NT2/D1 (cell line): ENCODE measurements around the gene RPS23.

Experiments used
- YY1 ChIP-seq: IDR thresholded peaks from 2 replicates; pipeline ENCODE4 v1.6.1; 2011; ENCODE audit not compliant: insufficient read length, insufficient read depth
- ZNF274 ChIP-seq: IDR thresholded peaks from 2 replicates; pipeline ENCODE4 v1.6.1; 2011; ENCODE audit warnings: mild to moderate bottlenecking, low read depth, low read length

DNA sequence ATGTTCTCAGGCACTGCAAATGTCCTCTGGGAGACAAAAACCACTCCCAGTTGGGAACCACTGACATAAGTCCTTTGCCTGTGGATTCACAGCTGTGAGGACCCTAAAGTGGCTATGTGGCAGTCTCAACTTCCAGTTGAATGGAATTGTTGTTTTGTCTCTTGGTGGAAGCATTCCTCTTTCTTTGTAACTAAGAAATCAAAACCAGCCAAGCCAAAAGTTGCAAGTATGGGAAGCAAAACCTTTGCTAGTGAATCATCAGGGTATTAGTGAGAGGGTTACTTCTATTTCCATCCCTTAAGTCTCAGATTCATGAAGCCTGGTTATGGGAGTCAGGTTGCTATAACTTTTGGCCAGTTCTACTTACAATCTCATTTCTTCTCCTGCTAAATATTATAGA is 49.8 kb upstream of the RPS23 start:
- TF ChIP-seq YY1 (no peak), ZNF274 (no peak)
